Measurements from ENCODE around the gene MCOLN3.
"Not testable (repeated sequence)": the region's sequence is repeated elsewhere in the genome, so short reads cannot be mapped to it uniquely, and the experiment has no call there.

DNA sequence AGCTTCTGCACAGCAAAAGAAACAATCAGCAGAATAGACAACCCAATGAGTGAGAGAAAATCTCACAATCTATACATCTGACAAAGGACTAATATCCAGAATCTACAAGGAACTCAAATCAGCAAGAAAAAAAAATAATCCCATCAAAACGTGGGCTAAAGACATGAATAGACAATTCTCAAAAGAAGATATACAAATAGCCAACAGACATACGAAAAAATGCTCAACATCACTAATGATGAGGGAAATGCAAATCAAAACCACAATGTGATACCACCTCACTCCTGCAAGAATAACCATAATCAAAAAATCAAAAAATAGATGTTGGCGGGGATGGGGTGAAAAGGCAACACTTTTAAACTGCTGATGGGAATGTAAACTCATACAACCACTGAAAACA lies 61.7 kb downstream of the MCOLN3 start:
- TF ChIP-seq, protein P1, sequence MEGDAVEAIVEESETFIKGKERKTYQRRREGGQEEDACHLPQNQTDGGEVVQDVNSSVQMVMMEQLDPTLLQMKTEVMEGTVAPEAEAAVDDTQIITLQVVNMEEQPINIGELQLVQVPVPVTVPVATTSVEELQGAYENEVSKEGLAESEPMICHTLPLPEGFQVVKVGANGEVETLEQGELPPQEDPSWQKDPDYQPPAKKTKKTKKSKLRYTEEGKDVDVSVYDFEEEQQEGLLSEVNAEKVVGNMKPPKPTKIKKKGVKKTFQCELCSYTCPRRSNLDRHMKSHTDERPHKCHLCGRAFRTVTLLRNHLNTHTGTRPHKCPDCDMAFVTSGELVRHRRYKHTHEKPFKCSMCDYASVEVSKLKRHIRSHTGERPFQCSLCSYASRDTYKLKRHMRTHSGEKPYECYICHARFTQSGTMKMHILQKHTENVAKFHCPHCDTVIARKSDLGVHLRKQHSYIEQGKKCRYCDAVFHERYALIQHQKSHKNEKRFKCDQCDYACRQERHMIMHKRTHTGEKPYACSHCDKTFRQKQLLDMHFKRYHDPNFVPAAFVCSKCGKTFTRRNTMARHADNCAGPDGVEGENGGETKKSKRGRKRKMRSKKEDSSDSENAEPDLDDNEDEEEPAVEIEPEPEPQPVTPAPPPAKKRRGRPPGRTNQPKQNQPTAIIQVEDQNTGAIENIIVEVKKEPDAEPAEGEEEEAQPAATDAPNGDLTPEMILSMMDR (IDR thresholded peaks at IDR 0.05 in 8 of 11, conservative IDR thresholded peaks at IDR 0.05 in 3 of 11), result not testable (repeated sequence)
- TF ChIP-seq POLR2A (IDR thresholded peaks at IDR 0.05), result not testable (repeated sequence)

All from spleen (tissue), 7 donors.